HepG2 (cell line): ENCODE data around the gene ZDHHC14. TPM values are rescaled to one million over a fixed set of nuclear protein-coding genes. Genes with fewer than 3 reads are reported as not detected.
A peak's percentile ranks its signal among the peaks of the same experiment; 100 is the strongest.

Experiments used
- ARID4A ChIP-seq: sonication (generic); formaldehyde crosslinking; IDR thresholded peaks from 2 replicates; pipeline ENCODE4 v1.5.0; 2020; ENCODE audit warnings: mild to moderate bottlenecking, missing genetic modification reagents, borderline replicate concordance
- EP300 ChIP-seq, 3 experiments: sonication (generic) in 1 of 3; formaldehyde crosslinking in 1 of 3; IDR thresholded peaks; 2 replicates each; pipeline versions ENCODE4 v1.5.1 to v1.6.1; 2011 to 2020; ENCODE audit warnings: low read depth in 2 of 3, low read length in 2 of 3, borderline replicate concordance in 1 of 3, improper control_type of control experiment in 1 of 3, mild to moderate bottlenecking in 1 of 3, missing genetic modification reagents in 1 of 3, moderate library complexity in 1 of 3
- GTF2F1 ChIP-seq: fragments of 150-350 bp; IDR thresholded peaks from 2 replicates; pipeline ENCODE4 v1.6.1; 2014; ENCODE audit warnings: low read length
- HMG20B ChIP-seq: conservative IDR thresholded peaks from 2 replicates; pipeline ENCODE4 v1.6.1; 2016; ENCODE audit warnings: missing genetic modification reagents, missing compliant biosample characterization
- MED1 ChIP-seq: sonication (generic); formaldehyde crosslinking; IDR thresholded peaks from 2 replicates; pipeline ENCODE4 v1.4.0; 2020; ENCODE audit warnings: missing genetic modification reagents
- NFRKB ChIP-seq: fragments of 450-650 bp; IDR thresholded peaks from 2 replicates; pipeline ENCODE4 v1.6.1; 2017
- PTBP1 ChIP-seq: fragments of 200-400 bp; formaldehyde crosslinking; IDR thresholded peaks from 2 replicates; pipeline ENCODE4 v1.6.1; 2018; ENCODE audit warnings: low read length, low read depth; ENCODE audit not compliant: poor library complexity, severe bottlenecking
- RFXANK ChIP-seq: IDR thresholded peaks from 2 replicates; pipeline ENCODE4 v1.6.1; 2016
- SKI ChIP-seq: fragments of 450-650 bp; IDR thresholded peaks from one replicate; pipeline ENCODE4 v1.6.1; 2018; ENCODE audit warnings: mild to moderate bottlenecking; ENCODE audit not compliant: partially characterized antibody
- ZBTB26 ChIP-seq: IDR thresholded peaks from 2 replicates; pipeline ENCODE4 v1.6.1; 2016; ENCODE audit warnings: missing compliant biosample characterization, missing genetic modification reagents, borderline replicate concordance
- ZHX1 ChIP-seq: sonication (generic); formaldehyde crosslinking; IDR thresholded peaks from 2 replicates; pipeline ENCODE4 v1.8.1; 2022; ENCODE audit warnings: low read depth, mild to moderate bottlenecking, missing genetic modification reagents
- ZMYM2 ChIP-seq: sonication (generic); formaldehyde crosslinking; IDR thresholded peaks from 2 replicates; pipeline ENCODE4 v1.8.0; 2022; ENCODE audit warnings: mild to moderate bottlenecking, missing genetic modification reagents
- ZNF329 ChIP-seq: sonication (generic); formaldehyde crosslinking; IDR thresholded peaks from 2 replicates; pipeline ENCODE4 v1.9.0; 2021; ENCODE audit warnings: low read depth, mild to moderate bottlenecking, missing genetic modification reagents
- ZNF34 ChIP-seq: sonication (generic); formaldehyde crosslinking; IDR thresholded peaks from 2 replicates; pipeline ENCODE4 v1.4.0; 2020; ENCODE audit warnings: mild to moderate bottlenecking, missing genetic modification reagents, borderline replicate concordance
- ZNF446 ChIP-seq: sonication (generic); formaldehyde crosslinking; IDR thresholded peaks from 2 replicates; pipeline ENCODE4 v1.5.0; 2020; ENCODE audit warnings: mild to moderate bottlenecking, missing genetic modification reagents
- ZNF501 ChIP-seq: sonication (generic); formaldehyde crosslinking; IDR thresholded peaks from 2 replicates; pipeline ENCODE4 v1.5.1; 2020; ENCODE audit warnings: mild to moderate bottlenecking, moderate library complexity, missing genetic modification reagents
- polyA plus RNA-seq, 8 experiments: library from polyadenylated mRNA; depleted of rRNA in 3 of 8; stranded (reverse) in 7 of 8; unstranded in 1 of 8; fragments of >200 nt; fragmentation: Illumina TruSeq in 4 of 8; extraction: Trizol in 4 of 8; gene quantifications; 2 replicates each; pipeline versions ENCODE4 v1.2.1 to v1.2.3, GENCODE V29; 2011 to 2016; ENCODE audit warnings: low read depth in 4 of 8, missing spikeins in 1 of 8, mixed read lengths in 1 of 8; ENCODE audit not compliant: insufficient read depth in 1 of 8
- total RNA-seq, 5 experiments: library from RNA; depleted of rRNA; stranded (reverse); fragments of >200 nt; fragmentation: Illumina TruSeq; extraction: Trizol; gene quantifications; 2 replicates each; pipeline ENCODE4 v1.2.3, GENCODE V29; 2016; ENCODE audit warnings: low read depth in 1 of 5

Gene ZDHHC14
- total and polyA plus RNA-seq, 2 of the 13 experiments (the other 11 are each of a cell fraction or from before 2014, with no cell fraction given) = 3.7 to 9.5 TPM

- TF ChIP-seq ARID4A (CRISPR knock-in tag) (peak; percentile 18; the same call in 1 of the 2 replicates), ZNF446 (no peak), PTBP1 (no peak), EP300 (IDR thresholded peaks at IDR 0.05; ENCODE audit: low read depth in 2 of 2, low read length in 2 of 2) (no peak), EP300 (CRISPR knock-in tag; IDR thresholded peaks at IDR 0.05; ENCODE audit: borderline replicate concordance) (no peak), SKI (no peak), NFRKB (no peak), GTF2F1 (no peak), MED1 (CRISPR knock-in tag) (no peak), ZNF34 (CRISPR knock-in tag) (no peak), ZBTB26 (CRISPR knock-in tag) (no peak), ZMYM2 (CRISPR knock-in tag) (no peak), HMG20B (CRISPR knock-in tag) (no peak), RFXANK (CRISPR knock-in tag) (no peak), ZHX1 (CRISPR knock-in tag) (no peak), ZNF501 (peak; percentile 36; the same call in 1 of the 2 replicates), ZNF329 (CRISPR knock-in tag) (no peak)
Observed at GRCh38 chr6:157597461-157598312, 216.7 kb downstream of the ZDHHC14 start (continued).
